ENCODE data around the gene LCNL1. TPM values are rescaled to one million over a fixed set of nuclear protein-coding genes. Genes with fewer than 3 reads are reported as not detected.

The LCNL1 gene
- total and polyA plus RNA-seq, 2 of the 13 experiments (the other 11 are each of a cell fraction or from before 2014, with no cell fraction given) = not detected

DNA sequence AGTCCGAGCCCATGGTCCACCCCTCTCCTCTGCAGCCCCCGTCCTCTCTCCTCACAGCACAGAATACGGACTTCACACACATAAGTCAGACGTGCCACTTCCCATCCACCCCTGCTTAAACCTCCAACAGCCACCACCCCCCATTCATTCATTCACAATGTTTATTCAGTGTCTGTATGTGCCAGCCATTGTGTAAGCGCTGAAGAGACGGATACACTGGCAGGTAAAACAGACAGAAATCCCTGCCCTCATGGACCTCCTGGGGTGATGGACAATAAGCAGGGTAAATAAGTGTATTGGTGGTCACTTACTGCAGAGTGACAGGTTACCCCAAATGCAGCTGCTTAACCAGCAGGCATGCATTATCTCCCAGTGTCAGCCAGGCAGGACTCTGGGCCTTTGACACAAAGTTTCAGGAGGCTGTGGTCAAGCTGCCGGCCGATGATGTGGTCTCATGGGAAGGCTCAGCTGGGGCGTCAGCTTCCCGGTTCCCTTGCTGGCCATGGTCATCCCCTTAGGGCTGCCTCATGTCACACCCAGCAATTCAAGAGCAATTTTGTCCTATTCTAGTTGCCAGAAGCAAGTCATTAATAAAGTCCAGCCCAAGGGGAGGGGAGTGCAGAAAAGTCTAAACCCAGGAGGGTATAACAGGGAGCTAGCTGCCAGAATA is 7.6 kb downstream of the LCNL1 start:
- Histone ChIP-seq H4K20me1 (ENCODE audit: insufficient read depth, low read length) (no peaks in the 10 kb centered on the region), H3K4me1 (ENCODE audit: insufficient read depth, low read length) (peaks cover 48% of the 10 kb centered on the region), H3K4me3 (replicated peaks in 1 of 3; ENCODE audit: insufficient read depth in 1 of 3, low read depth in 2 of 3, low read length in 3 of 3) (no peak overlapping the region), H3K27me3 (ENCODE audit: control insufficient read depth in 1 of 2, insufficient read depth in 2 of 2, low read length in 2 of 2) (peaks cover 3 to 15% of the 10 kb centered on the region in 2 experiments; a peak in 3 of 5 replicates), H3K9me3 (ENCODE audit: low read length) (no peaks in the 10 kb centered on the region), H3K27ac (ENCODE audit: extremely low read length, insufficient read depth, low read length) (no peak overlapping the region), H3K79me2 (ENCODE audit: insufficient read depth, low read length) (peaks cover 5% of the 10 kb centered on the region), H3K36me3 (replicated peaks in 1 of 2; ENCODE audit: control insufficient read depth in 1 of 2, insufficient read depth in 2 of 2, low read length in 2 of 2) (no peaks in the 10 kb centered on the region), H3K4me2 (ENCODE audit: low read depth, low read length) (peak overlapping the region; percentile 25), H2AFZ (ENCODE audit: low read length) (no peak overlapping the region), H3K9ac (ENCODE audit: insufficient read depth, low read depth, low read length) (no peak overlapping the region)
- ATAC-seq (no peak), DNase-seq (ENCODE audit: low spot score) (peak; percentile 72), FAIRE-seq (no peak)
- BruUV-seq (replicated peaks) = no TSS peak
- ChIA-PET POLR2A (no interaction called here), CTCF (ENCODE audit: low intra/inter-chr PET ratio, low total read pairs) (no interaction called here)
- in situ Hi-C loops (cut with HindIII; ENCODE audit: extremely low pct_ligation_motif_present, low pct_unique_long_range_greater_than_20kb) = no loop called here
- WGBS (ENCODE audit: low lambda C conversion rate) = 16% methylated on average over 8 of the region's 10 CpGs
- intact Hi-C loops (cut with micrococcal nuclease; ENCODE audit: unreplicated experiment) = no loop called here
- TF ChIP-seq, protein P1, sequence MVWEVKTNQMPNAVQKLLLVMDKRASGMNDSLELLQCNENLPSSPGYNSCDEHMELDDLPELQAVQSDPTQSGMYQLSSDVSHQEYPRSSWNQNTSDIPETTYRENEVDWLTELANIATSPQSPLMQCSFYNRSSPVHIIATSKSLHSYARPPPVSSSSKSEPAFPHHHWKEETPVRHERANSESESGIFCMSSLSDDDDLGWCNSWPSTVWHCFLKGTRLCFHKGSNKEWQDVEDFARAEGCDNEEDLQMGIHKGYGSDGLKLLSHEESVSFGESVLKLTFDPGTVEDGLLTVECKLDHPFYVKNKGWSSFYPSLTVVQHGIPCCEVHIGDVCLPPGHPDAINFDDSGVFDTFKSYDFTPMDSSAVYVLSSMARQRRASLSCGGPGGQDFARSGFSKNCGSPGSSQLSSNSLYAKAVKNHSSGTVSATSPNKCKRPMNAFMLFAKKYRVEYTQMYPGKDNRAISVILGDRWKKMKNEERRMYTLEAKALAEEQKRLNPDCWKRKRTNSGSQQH (CRISPR knock-in tag; IDR thresholded peaks at IDR 0.05; ENCODE audit: low read depth) = 0 out of 2 replicates have a peak, but pooled peaks have one; percentile 33
- TF ChIP-seq SALL1 (CRISPR knock-in tag; IDR thresholded peaks at IDR 0.05) (0 out of 2 replicates have a peak, but pooled peaks have one; percentile 25), RFX5 (IDR thresholded peaks at IDR 0.05; ENCODE audit: low read depth, low read length) (no peak), HIC2 (CRISPR knock-in tag; IDR thresholded peaks at IDR 0.05; ENCODE audit: low read depth) (0 out of 2 replicates have a peak, but pooled peaks have one; percentile 10), ZNF24 (IDR thresholded peaks at IDR 0.05) (peak; percentile 78; the same call in 1 of the 2 replicates), ZSCAN9 (CRISPR knock-in tag; IDR thresholded peaks at IDR 0.05; ENCODE audit: borderline replicate concordance) (no peak), ZNF281 (CRISPR knock-in tag; IDR thresholded peaks at IDR 0.05; ENCODE audit: borderline replicate concordance) (peak; percentile 40; the same call in 1 of the 2 replicates), ZNF687 (CRISPR knock-in tag; IDR thresholded peaks at IDR 0.05) (0 out of 2 replicates have a peak, but pooled peaks have one; percentile 16), KLF16 (CRISPR knock-in tag; IDR thresholded peaks at IDR 0.05) (no peak)
- TF ChIP-seq, protein P2, sequence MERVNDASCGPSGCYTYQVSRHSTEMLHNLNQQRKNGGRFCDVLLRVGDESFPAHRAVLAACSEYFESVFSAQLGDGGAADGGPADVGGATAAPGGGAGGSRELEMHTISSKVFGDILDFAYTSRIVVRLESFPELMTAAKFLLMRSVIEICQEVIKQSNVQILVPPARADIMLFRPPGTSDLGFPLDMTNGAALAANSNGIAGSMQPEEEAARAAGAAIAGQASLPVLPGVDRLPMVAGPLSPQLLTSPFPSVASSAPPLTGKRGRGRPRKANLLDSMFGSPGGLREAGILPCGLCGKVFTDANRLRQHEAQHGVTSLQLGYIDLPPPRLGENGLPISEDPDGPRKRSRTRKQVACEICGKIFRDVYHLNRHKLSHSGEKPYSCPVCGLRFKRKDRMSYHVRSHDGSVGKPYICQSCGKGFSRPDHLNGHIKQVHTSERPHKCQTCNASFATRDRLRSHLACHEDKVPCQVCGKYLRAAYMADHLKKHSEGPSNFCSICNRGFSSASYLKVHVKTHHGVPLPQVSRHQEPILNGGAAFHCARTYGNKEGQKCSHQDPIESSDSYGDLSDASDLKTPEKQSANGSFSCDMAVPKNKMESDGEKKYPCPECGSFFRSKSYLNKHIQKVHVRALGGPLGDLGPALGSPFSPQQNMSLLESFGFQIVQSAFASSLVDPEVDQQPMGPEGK (CRISPR knock-in tag; IDR thresholded peaks at IDR 0.05) = 0 out of 2 replicates have a peak, but pooled peaks have one; percentile 28
